ENCODE measurements around the gene NPHS1. TPM values are rescaled to one million over a fixed set of nuclear protein-coding genes. Genes with fewer than 3 reads are reported as not detected.

Gene NPHS1
- total and polyA plus RNA-seq, 2 of the 8 experiments (the other 6 are each of a cell fraction or from before 2014, with no cell fraction given): 1.3 to 1.4 TPM

- no peak overlapping the region for H4K91ac ChIP-seq (replicated peaks; ENCODE audit: insufficient read length, low read length)
- ChIA-PET POLR2A (ENCODE audit: partially characterized antibody) (interaction anchor here (1.1 kb wide), 1 partner anchor 115 kb away, joined by 3 read pairs; no protein-coding TSS in a partner anchor), CTCF (ENCODE audit: partially characterized antibody) (interaction anchor here (1.0 to 2.0 kb wide), 3 partner anchors 10 to 152 kb away, joined by 4 to 7 read pairs (median 5); no protein-coding TSS in a partner anchor)
- H3K14ac ChIP-seq (ENCODE audit: insufficient read length): no peak overlapping the region
- DNase-seq (ENCODE audit: low read depth in 1 of 2, low spot score in 2 of 2): peak in 1 of 2 experiments; percentile 74
- no peak overlapping the region for H2BK120ac ChIP-seq (replicated peaks; ENCODE audit: low read depth, low read length)
- H2AK5ac ChIP-seq (ENCODE audit: low read depth, low read length): no peak overlapping the region
- peaks cover 0 to 2% of the 10 kb centered on the region in 2 experiments for H4K20me1 ChIP-seq (replicated peaks in 1 of 2; ENCODE audit: control insufficient read depth in 1 of 2, insufficient read depth in 2 of 2, low read length in 2 of 2)
- FAIRE-seq: no peak
- no peak overlapping the region for H4K8ac ChIP-seq (ENCODE audit: extremely low read depth, insufficient read depth, low read length)
- H2BK12ac ChIP-seq (ENCODE audit: low read depth, low read length): 0 out of 2 replicates have a peak overlapping the region, but pooled peaks have one; percentile 39
- H3K4ac ChIP-seq (replicated peaks; ENCODE audit: insufficient read length, low read depth, low read length): no peak overlapping the region
- H3K9me3 ChIP-seq (ENCODE audit: insufficient read depth in 2 of 2, low read depth in 1 of 2, low read length in 1 of 2): no peaks in the 10 kb centered on the region; a peak in 1 of 4 replicates
- peak overlapping the region; percentile 30 to 59 (median 48) for H3K4me3 ChIP-seq (ENCODE audit: extremely low read depth in 1 of 4, insufficient read depth in 2 of 4, low read depth in 3 of 4, low read length in 4 of 4)
- H3K18ac ChIP-seq (ENCODE audit: extremely low read depth, low read length): no peak overlapping the region
- WGBS, 2 experiments (ENCODE audit: extremely low coverage in 1 of 2, insufficient coverage in 1 of 2, insufficient read length in 1 of 2, insufficient replicate concordance in 2 of 2, low coverage in 1 of 2, low lambda C conversion rate in 2 of 2, missing lambda C conversion rate in 1 of 2): 6% methylated on average over 51 of the region's 63 CpGs; no CpG with 5 or more reads in 1 of the 2 experiments
- H2BK20ac ChIP-seq (ENCODE audit: low read length): no peak overlapping the region
- no peak overlapping the region for H3K56ac ChIP-seq (replicated peaks; ENCODE audit: insufficient read length, low read depth, low read length)
- peak overlapping the region; percentile 54; the same call in 1 of the 2 replicates for H2AFZ ChIP-seq (ENCODE audit: low read length)
- H2BK5ac ChIP-seq (ENCODE audit: low read depth, low read length): no peak overlapping the region
- no peaks in the 10 kb centered on the region for H3K79me2 ChIP-seq (ENCODE audit: control insufficient read depth in 1 of 2, insufficient read depth in 2 of 2, low read length in 2 of 2)
- no peak overlapping the region for H4K5ac ChIP-seq (ENCODE audit: insufficient read length, low read depth, low read length)
- no peak overlapping the region for H3K23ac ChIP-seq (ENCODE audit: insufficient read length)
- H3K79me1 ChIP-seq (ENCODE audit: low read depth, low read length): no peaks in the 10 kb centered on the region
- H3K9ac ChIP-seq (replicated peaks in 1 of 4; ENCODE audit: extremely low read depth in 1 of 4, low read depth in 3 of 4, low read length in 3 of 4): no peak overlapping the region
- H3K23me2 ChIP-seq (ENCODE audit: low read depth, low read length): peaks cover 22% of the 10 kb centered on the region
- H2BK15ac ChIP-seq (ENCODE audit: low read length): 0 out of 2 replicates have a peak overlapping the region, but pooled peaks have one; percentile 81
- no peaks in the 10 kb centered on the region for H3K36me3 ChIP-seq (ENCODE audit: control insufficient read depth in 2 of 4, insufficient read depth in 4 of 4, low read length in 3 of 4)
- H3K4me1 ChIP-seq (replicated peaks in 1 of 4; ENCODE audit: control insufficient read depth in 3 of 4, insufficient read depth in 4 of 4, low read length in 3 of 4): peaks cover 0 to 16% (median 5%) of the 10 kb centered on the region in 4 experiments; a peak in 5 of 7 replicates
- H3K4me2 ChIP-seq (ENCODE audit: insufficient read depth in 1 of 2, low read depth in 2 of 2, low read length in 2 of 2): peak overlapping the region; percentile 95 to 96
- no peak overlapping the region for H3K27ac ChIP-seq (ENCODE audit: low read depth, low read length)
- H3K27me3 ChIP-seq (replicated peaks in 1 of 4; ENCODE audit: control insufficient read depth in 3 of 4, extremely low read depth in 1 of 4, insufficient read depth in 3 of 4, low read length in 3 of 4): peaks cover 20 to 45% (median 34%) of the 10 kb centered on the region in 4 experiments
- no peak for TF ChIP-seq TEAD4 (IDR thresholded peaks at IDR 0.05; ENCODE audit: low read depth, low read length)
- peak; percentile 84 for TF ChIP-seq CREB1 (IDR thresholded peaks at IDR 0.05)
- no peak for TF ChIP-seq PHF8 (conservative IDR thresholded peaks at IDR 0.05; ENCODE audit: low read depth, low read length)
- TF ChIP-seq KDM1A (IDR thresholded peaks at IDR 0.05; ENCODE audit: borderline replicate concordance, low read length): no peak
- no peak for TF ChIP-seq CHD2 (IDR thresholded peaks at IDR 0.05; ENCODE audit: low read length)
- no peak for TF ChIP-seq GTF2F1 (IDR thresholded peaks at IDR 0.05; ENCODE audit: borderline replicate concordance, low read depth, low read length)
- peak; percentile 76 for TF ChIP-seq CEBPB (IDR thresholded peaks at IDR 0.05; ENCODE audit: low read depth, low read length)
- peak; percentile 62 for TF ChIP-seq KDM4A (IDR thresholded peaks at IDR 0.05; ENCODE audit: low read depth, low read length, severe bottlenecking)
- no peak for TF ChIP-seq BRCA1 (IDR thresholded peaks at IDR 0.05; ENCODE audit: low read depth, low read length)
- TF ChIP-seq ATF3 (IDR thresholded peaks at IDR 0.05; ENCODE audit: insufficient read depth, low read depth, low read length): 0 out of 2 replicates have a peak, but pooled peaks have one; percentile 7
- TF ChIP-seq HDAC2 (IDR thresholded peaks at IDR 0.05; ENCODE audit: borderline replicate concordance in 1 of 2, low read depth in 2 of 2, low read length in 2 of 2): no peak
These were observed 6.9 kb downstream of the NPHS1 start for GRCh38 chr19:35845215-35846037.
